ENCODE measurements around the gene UTS2B. TPM values are rescaled to one million over a fixed set of nuclear protein-coding genes. Genes with fewer than 3 reads are reported as not detected.

Gene UTS2B
- total RNA-seq, 4 donors from 2014 or later: 0.27 to 3.4 (median 2.2) TPM; not detected in 1

- no peak overlapping the region for H3K27ac ChIP-seq
Measured at GRCh38 chr3:191268737-191269136, 61.6 kb downstream of the UTS2B start.

GRCh38 chr3:191263850-191264249 is 66.5 kb downstream of the UTS2B start:
- intact Hi-C loops (cut with DNase I; ENCODE audit: low total_unique reads): no loop called here
- H3K4me3 ChIP-seq: no peak overlapping the region
- H3K9me3 ChIP-seq: no peaks in the 10 kb centered on the region
- TF ChIP-seq CTCF (IDR thresholded peaks at IDR 0.05) (no peak), EP300 (IDR thresholded peaks at IDR 0.05; ENCODE audit: low read depth) (no peak), POLR2A (IDR thresholded peaks at IDR 0.05) (no peak), POLR2AphosphoS5 (IDR thresholded peaks at IDR 0.05) (no peak)
- WGBS, 2 donors (ENCODE audit: low coverage in 1 of 2): 60 to 61% methylated on average over 3 of the region's 3 CpGs
- no peak for DNase-seq
- H3K36me3 ChIP-seq: no peaks in the 10 kb centered on the region
- H3K27me3 ChIP-seq: no peaks in the 10 kb centered on the region
- no peaks in the 10 kb centered on the region for H3K4me1 ChIP-seq
- in situ Hi-C loops (cut with MboI; ENCODE audit: low pct_ligation_motif_present in 1 of 4, low pct_unique_long_range_greater_than_20kb in 1 of 4, low sequenced_read_pairs in 3 of 4): no loop called here
- no peak overlapping the region for H3K27ac ChIP-seq

More at GRCh38 chr3:191268737-191269136, 61.6 kb downstream of the UTS2B start:
- TF ChIP-seq CTCF (IDR thresholded peaks at IDR 0.05) (no peak), EP300 (IDR thresholded peaks at IDR 0.05; ENCODE audit: low read depth) (no peak), POLR2AphosphoS5 (IDR thresholded peaks at IDR 0.05) (no peak), POLR2A (IDR thresholded peaks at IDR 0.05) (no peak)
- no peak for DNase-seq
- Histone ChIP-seq H3K9me3 (no peaks in the 10 kb centered on the region), H3K4me3 (no peak overlapping the region), H3K4me1 (no peaks in the 10 kb centered on the region), H3K27me3 (no peaks in the 10 kb centered on the region), H3K36me3 (no peaks in the 10 kb centered on the region)
- intact Hi-C loops (cut with DNase I; ENCODE audit: low total_unique reads): no loop called here
- in situ Hi-C loops (cut with MboI; ENCODE audit: low pct_ligation_motif_present in 1 of 4, low pct_unique_long_range_greater_than_20kb in 1 of 4, low sequenced_read_pairs in 3 of 4): no loop called here

GRCh38 chr3:191263365-191263764 is 67.0 kb downstream of the UTS2B start:
- H3K4me1 ChIP-seq: no peaks in the 10 kb centered on the region
- no peak overlapping the region for H3K27ac ChIP-seq
- intact Hi-C loops (cut with DNase I; ENCODE audit: low total_unique reads): no loop called here

GRCh38 chr3:191262650-191263049 is 67.7 kb downstream of the UTS2B start:
- WGBS, 2 donors (ENCODE audit: low coverage in 1 of 2): 65 to 75% methylated on average over 1 of the region's 1 CpG
- TF ChIP-seq EP300 (IDR thresholded peaks at IDR 0.05; ENCODE audit: low read depth) (no peak), POLR2AphosphoS5 (IDR thresholded peaks at IDR 0.05) (no peak), POLR2A (IDR thresholded peaks at IDR 0.05) (no peak), CTCF (IDR thresholded peaks at IDR 0.05) (no peak)
- no peak for DNase-seq
- Histone ChIP-seq H3K27ac (no peak overlapping the region), H3K36me3 (no peaks in the 10 kb centered on the region), H3K9me3 (no peaks in the 10 kb centered on the region), H3K4me3 (no peak overlapping the region), H3K27me3 (no peaks in the 10 kb centered on the region), H3K4me1 (no peaks in the 10 kb centered on the region)
- in situ Hi-C loops (cut with MboI; ENCODE audit: low pct_ligation_motif_present in 1 of 4, low pct_unique_long_range_greater_than_20kb in 1 of 4, low sequenced_read_pairs in 3 of 4): no loop called here
- intact Hi-C loops (cut with DNase I; ENCODE audit: low total_unique reads): no loop called here

More at GRCh38 chr3:191263365-191263764, 67.0 kb downstream of the UTS2B start:
- Histone ChIP-seq H3K27me3 (no peaks in the 10 kb centered on the region), H3K36me3 (no peaks in the 10 kb centered on the region), H3K9me3 (no peaks in the 10 kb centered on the region), H3K4me3 (no peak overlapping the region)
- no peak for DNase-seq
- in situ Hi-C loops (cut with MboI; ENCODE audit: low pct_ligation_motif_present in 1 of 4, low pct_unique_long_range_greater_than_20kb in 1 of 4, low sequenced_read_pairs in 3 of 4): no loop called here
- TF ChIP-seq POLR2AphosphoS5 (IDR thresholded peaks at IDR 0.05) (no peak), POLR2A (IDR thresholded peaks at IDR 0.05) (no peak), EP300 (IDR thresholded peaks at IDR 0.05; ENCODE audit: low read depth) (no peak), CTCF (IDR thresholded peaks at IDR 0.05) (no peak)

Data from transverse colon (tissue), 4 donors.